GM10248 (cell line): ENCODE data around the gene RBM44.

Experiments
- CTCF ChIA-PET: fragments of 300-600 bp; sonication (Branson Sonifier 250); formaldehyde crosslinking; extraction: SDS; loops from one replicate; lab custom pipeline; 2021; ENCODE audit warnings: antibody characterized with exemption; lab: Yijun Ruan, JAX
- POLR2A ChIA-PET: fragments of 350-650 bp; sonication (Branson Sonifier 250); formaldehyde crosslinking; extraction: SDS; loops from one replicate; lab custom pipeline; 2020; ENCODE audit warnings: antibody characterized with exemption; lab: Yijun Ruan, JAX
- DNase-seq: peaks from one replicate; pipeline ENCODE4 v3.0.0; 2012; ENCODE audit errors: extremely low spot score
- CTCF ChIP-seq: IDR thresholded peaks from 2 replicates; pipeline ENCODE4 v1.5.1; 2012; ENCODE audit warnings: mild to moderate bottlenecking, low read depth; ENCODE audit errors: extremely low read depth, missing control alignments, control extremely low read depth

The RBM44 gene

GRCh38 chr2:237819231-237819630 lies 20.7 kb downstream of the RBM44 start:
- no peak for TF ChIP-seq CTCF
- ChIA-PET CTCF (interaction anchor here (1.2 kb wide), 1 partner anchor 9 kb away, joined by 4 read pairs; no protein-coding TSS in a partner anchor), POLR2A (interaction anchor here (0.6 kb wide), 1 partner anchor 9 kb away, joined by 3 read pairs; no protein-coding TSS in a partner anchor)
- DNase-seq: no peak

GRCh38 chr2:237820421-237820820 lies 21.8 kb downstream of the RBM44 start:
- TF ChIP-seq CTCF: no peak
- POLR2A ChIA-PET: no interaction called here

GRCh38 chr2:237823544-237823943 lies 25.0 kb downstream of the RBM44 start:
- POLR2A ChIA-PET: no interaction called here
- CTCF ChIA-PET: no interaction called here

More at GRCh38 chr2:237820421-237820820, 21.8 kb downstream of the RBM44 start:
- no peak for DNase-seq
- CTCF ChIA-PET: no interaction called here

GRCh38 chr2:237824085-237824484 lies 25.5 kb downstream of the RBM44 start:
- no peak for TF ChIP-seq CTCF
- CTCF ChIA-PET: no interaction called here
- POLR2A ChIA-PET: no interaction called here
- DNase-seq: no peak

More at GRCh38 chr2:237823544-237823943, 25.0 kb downstream of the RBM44 start:
- no peak for TF ChIP-seq CTCF
- no peak for DNase-seq

- CTCF ChIA-PET: interaction anchor here (1.1 to 1.8 kb wide), 3 partner anchors 8 to 53 kb away, joined by 4 to 5 read pairs (median 4); no protein-coding TSS in a partner anchor
- no peak for DNase-seq
- no peak for TF ChIP-seq CTCF
- POLR2A ChIA-PET: no interaction called here
Observed at GRCh38 chr2:237827421-237827987, 28.9 kb downstream of the RBM44 start.

GRCh38 chr2:237830522-237830921 lies 31.9 kb downstream of the RBM44 start:
- DNase-seq: no peak
- no peak for TF ChIP-seq CTCF
- ChIA-PET POLR2A (no interaction called here), CTCF (no interaction called here)
